GM06990 (cell line): ENCODE data around the gene TOM1L2.

Experiments used
- DNase-seq: peaks from one replicate; pipeline ENCODE4 v3.0.0-alpha.2; 2011; ENCODE audit not compliant: insufficient read length; ENCODE audit errors: extremely low read depth
- H3K27me3 ChIP-seq: replicated peaks from 2 replicates; pipeline ENCODE4 v1.6.0; 2011; ENCODE audit warnings: low read length; ENCODE audit not compliant: control insufficient read depth, insufficient read depth
- H3K36me3 ChIP-seq: 2 replicates; pipeline ENCODE4 v1.5.1; 2011; ENCODE audit warnings: low read length; ENCODE audit not compliant: control insufficient read depth, insufficient read depth
- H3K4me3 ChIP-seq: replicated peaks from 2 replicates; pipeline ENCODE4 v1.5.1; 2011; ENCODE audit warnings: low read depth, mild to moderate bottlenecking, control low read depth, low read length
- CTCF ChIP-seq: IDR thresholded peaks from 2 replicates; pipeline ENCODE4 v1.5.1; 2011; ENCODE audit warnings: low read length, control low read depth, mild to moderate bottlenecking, inconsistent platforms; ENCODE audit not compliant: insufficient read depth, poor library complexity, severe bottlenecking

The TOM1L2 gene

GRCh38 chr17:17972126-17972951, at the start of gene TOM1L2, which contains the start of gene DRC3:
TOM1L2 (minus strand) TSS chr17:17972400; CDS start chr17:17972313, 87 bp downstream.
DRC3 (plus strand) TSS chr17:17972862; CDS start chr17:17977599, 4,737 bp downstream.
- no peak for TF ChIP-seq CTCF
- Histone ChIP-seq H3K27me3 (no peaks in the 10 kb centered on the region), H3K4me3 (peak within 1 kb of the TSS; percentile 82), H3K36me3 (no peaks in the 10 kb centered on the region)
- peak; percentile 100 for DNase-seq

GRCh38 chr17:18021372-18021771, 49.2 kb upstream of the TOM1L2 start:
- Histone ChIP-seq H3K27me3 (no peaks in the 10 kb centered on the region), H3K4me3 (no peak overlapping the region), H3K36me3 (peaks cover 8% of the 10 kb centered on the region)
- no peak for DNase-seq
- TF ChIP-seq CTCF: no peak

- no peak for DNase-seq
- no peak overlapping the region for H3K4me3 ChIP-seq
- H3K36me3 ChIP-seq: peaks cover 8% of the 10 kb centered on the region
- no peak for TF ChIP-seq CTCF
- H3K27me3 ChIP-seq: no peaks in the 10 kb centered on the region
Observed at GRCh38 chr17:18020971-18021370, 48.8 kb upstream of the TOM1L2 start.

GRCh38 chr17:18019838-18020154, 47.6 kb upstream of the TOM1L2 start:
- no peaks in the 10 kb centered on the region for H3K27me3 ChIP-seq
- TF ChIP-seq CTCF: no peak
- DNase-seq: no peak
- H3K36me3 ChIP-seq: peaks cover 6% of the 10 kb centered on the region
- H3K4me3 ChIP-seq: no peak overlapping the region

GRCh38 chr17:18018411-18018921, 46.3 kb upstream of the TOM1L2 start:
- DNase-seq: no peak
- H3K27me3 ChIP-seq: no peaks in the 10 kb centered on the region
- TF ChIP-seq CTCF: no peak
- no peak overlapping the region for H3K4me3 ChIP-seq
- H3K36me3 ChIP-seq: peaks cover 6% of the 10 kb centered on the region
